Small intestine (tissue), 16 donors: ENCODE results near the gene SHISA2. TPM values are rescaled to one million over a fixed set of nuclear protein-coding genes. Genes with fewer than 3 reads are reported as not detected.
"Not testable (repeated sequence)": the region's sequence is repeated elsewhere in the genome, so short reads cannot be mapped to it uniquely, and the experiment has no call there.

Experiments used
- DNase-seq, 2 donors: peaks; one replicate each; pipeline versions ENCODE4 v3.0.0 to v3.0.0-alpha.2; 2013
- FAIRE-seq: peaks from 2 replicates; lab custom pipeline; 2012; peaks lifted over from hg19 to GRCh38; lab: Jason Lieb, UNC
- H3K27ac ChIP-seq, 3 donors: one replicate each; pipeline ENCODE4 v1.5.1; 2013; ENCODE audit warnings: low read length in 2 of 3, mild to moderate bottlenecking in 2 of 3, control low read depth in 1 of 3, inconsistent platforms in 1 of 3, low read depth in 1 of 3, moderate library complexity in 1 of 3
- H3K27me3 ChIP-seq, 3 donors: one replicate each; pipeline ENCODE4 v1.6.1; 2013; ENCODE audit warnings: low read length in 3 of 3, inconsistent platforms in 1 of 3; ENCODE audit not compliant: control insufficient read depth in 3 of 3, insufficient read depth in 3 of 3
- H3K36me3 ChIP-seq, 3 donors: one replicate each; pipeline ENCODE4 v1.6.1; 2013; ENCODE audit warnings: low read length in 3 of 3, inconsistent platforms in 1 of 3, low read depth in 1 of 3, mild to moderate bottlenecking in 1 of 3, moderate library complexity in 1 of 3; ENCODE audit not compliant: control insufficient read depth in 3 of 3, insufficient read depth in 2 of 3
- H3K4me1 ChIP-seq, 3 donors: one replicate each; pipeline ENCODE4 v1.6.1; 2013; ENCODE audit warnings: low read length in 2 of 3, inconsistent platforms in 1 of 3, low read depth in 1 of 3, mild to moderate bottlenecking in 1 of 3, moderate library complexity in 1 of 3; ENCODE audit not compliant: control insufficient read depth in 3 of 3, insufficient read depth in 2 of 3
- H3K4me3 ChIP-seq, 3 donors: one replicate each; pipeline ENCODE4 v1.5.1; 2013; ENCODE audit warnings: low read length in 3 of 3, control low read depth in 1 of 3, inconsistent platforms in 1 of 3, low read depth in 1 of 3, mild to moderate bottlenecking in 1 of 3, moderate library complexity in 1 of 3
- H3K9me3 ChIP-seq, 2 donors: one replicate each; pipeline ENCODE4 v1.6.1; 2013; ENCODE audit warnings: low read depth in 1 of 2, low read length in 1 of 2; ENCODE audit not compliant: control insufficient read depth in 2 of 2, insufficient read depth in 1 of 2
- WGBS, 3 donors: extraction: QIAGEN DNeasy Blood & Tissue Kit; methylation state at CpG; one replicate each; pipeline ENCODE4 v1.1.7; 2013; 5-methylcytosine and 5-hydroxymethylcytosine counted together
- long read RNA-seq, 10 donors: transcript quantifications; one replicate each; lab custom pipeline, GENCODE V29; 2026
- polyA plus RNA-seq, 4 donors: library from polyadenylated mRNA; stranded (reverse) in 3 of 4; unstranded in 1 of 4; fragments of 200-250 nt in 3 of 4; fragments of 120-200 nt in 1 of 4; gene quantifications; one replicate each; pipeline versions ENCODE4 v1.2.1 to v1.2.3, GENCODE V29; 2013
- donor health status: healthy with polysubstance abuse.
- donor health status: control.
- donor health status: control.
- donor health status: Bipolar disorder and iron deficiency.
- donor health status: healthy.

SHISA2 gene
- polyA plus RNA-seq = 1 to 10 TPM in 1 of 4 donors, under 1 TPM in 2, not detected in 1; 0.19 to 4.1 (median 0.27) TPM
- long read RNA-seq, donor 1, transcript SHISA2-201 (2 exons, 2,860 nt) = major isoform, 8 of 8 reads
- long read RNA-seq, donor 1, partial matches to known transcripts = 0 of 8 reads
- long read RNA-seq, donor 1, other reads (novel, unspliced or antisense) = 0 of 8 reads
- long read RNA-seq, donor 2, partial matches to known transcripts = 0 of 1 reads
- long read RNA-seq, donor 2, other reads (novel, unspliced or antisense) = 0 of 1 reads
- long read RNA-seq, donor 3, transcript SHISA2-201 (2 exons, 2,860 nt) = major isoform, 6 of 6 reads
- long read RNA-seq, donor 3, partial matches to known transcripts = 0 of 6 reads
- long read RNA-seq, donor 3, other reads (novel, unspliced or antisense) = 0 of 6 reads
- long read RNA-seq, donor 4 = 0 reads
- long read RNA-seq, donor 5, partial matches to known transcripts = 0 of 1 reads
- long read RNA-seq, donor 5, other reads (novel, unspliced or antisense) = 0 of 1 reads
- long read RNA-seq, donor 6, partial matches to known transcripts = 0 of 3 reads
- long read RNA-seq, donor 6, other reads (novel, unspliced or antisense) = 0 of 3 reads
- long read RNA-seq, donor 7 = 0 reads
- long read RNA-seq, donor 8 = 0 reads
- long read RNA-seq, donor 9, partial matches to known transcripts = 0 of 1 reads
- long read RNA-seq, donor 9, other reads (novel, unspliced or antisense) = 0 of 1 reads
- long read RNA-seq, donor 10 = 0 reads

- no peak for FAIRE-seq
- Histone ChIP-seq H3K27ac (no peak within 1 kb of the TSS), H3K36me3 (peaks cover 0 to under 1% (median 0%) of the 10 kb centered on the region in 3 donors), H3K4me3 (peak within 1 kb of the TSS; percentile 12 to 39 (median 35)), H3K4me1 (no peaks in the 10 kb centered on the region), H3K9me3 (no peaks in the 10 kb centered on the region), H3K27me3 (peaks cover 10 to 48% (median 22%) of the 10 kb centered on the region in 3 donors)
- DNase-seq = peak; percentile 6 to 71
- WGBS, 3 donors = 2 to 5% (median 2%) methylated on average over 44 to 71 of the region's 72 CpGs
Measured at GRCh38 chr13:26051657-26052311, at the start of gene SHISA2. Gene SHISA2 (minus strand): TSS chr13:26052016. CDS start chr13:26050975, 1,041 bp downstream.

- no peak for FAIRE-seq
Measured at GRCh38 chr13:26095846-26096610, 44.2 kb upstream of the SHISA2 start.

GRCh38 chr13:26095338-26095737, 43.5 kb upstream of the SHISA2 start:
- Histone ChIP-seq H3K36me3 (no peaks in the 10 kb centered on the region), H3K4me1 (no peaks in the 10 kb centered on the region), H3K9me3 (no peaks in the 10 kb centered on the region), H3K27ac (no peak overlapping the region), H3K4me3 (no peak overlapping the region), H3K27me3 (no peaks in the 10 kb centered on the region)
- 9 to 24% (median 12%) methylated on average over 1 of the region's 1 CpG for WGBS, 3 donors
- FAIRE-seq (no peak), DNase-seq (no peak)

More at GRCh38 chr13:26095846-26096610, 44.2 kb upstream of the SHISA2 start:
- DNase-seq = no peak
- Histone ChIP-seq H3K4me3 (no peak overlapping the region), H3K27ac (no peak overlapping the region), H3K27me3 (no peaks in the 10 kb centered on the region), H3K9me3 (no peaks in the 10 kb centered on the region), H3K4me1 (no peaks in the 10 kb centered on the region), H3K36me3 (no peaks in the 10 kb centered on the region)
- 63 to 72% (median 65%) methylated on average over 14 of the region's 14 CpGs for WGBS, 3 donors

GRCh38 chr13:26076821-26077220, 25.0 kb upstream of the SHISA2 start:
- not testable (repeated sequence) for H3K27me3 ChIP-seq, FAIRE-seq, H3K36me3 ChIP-seq, H3K9me3 ChIP-seq, H3K4me1 ChIP-seq, H3K27ac ChIP-seq, H3K4me3 ChIP-seq, DNase-seq
- 76 to 79% (median 77%) methylated on average over 5 of the region's 5 CpGs for WGBS, 3 donors

- H3K4me3 ChIP-seq = no peak overlapping the region
- WGBS, 3 donors = 54 to 63% (median 60%) methylated on average over 6 of the region's 6 CpGs
- no peak for FAIRE-seq
- H3K9me3 ChIP-seq = no peaks in the 10 kb centered on the region
- no peaks in the 10 kb centered on the region for H3K4me1 ChIP-seq
- no peak for DNase-seq
- H3K36me3 ChIP-seq = no peaks in the 10 kb centered on the region
- no peak overlapping the region for H3K27ac ChIP-seq
- H3K27me3 ChIP-seq = peaks cover 0 to 1% (median 0%) of the 10 kb centered on the region in 3 donors
Measured at GRCh38 chr13:26075498-26075897, 23.7 kb upstream of the SHISA2 start.

- H3K36me3 ChIP-seq = no peaks in the 10 kb centered on the region
- H3K4me3 ChIP-seq = no peak overlapping the region
- FAIRE-seq = no peak
- no peaks in the 10 kb centered on the region for H3K27me3 ChIP-seq
- no peak overlapping the region for H3K27ac ChIP-seq
- no peak for DNase-seq
- WGBS, 3 donors = 30 to 48% (median 43%) methylated on average over 16 of the region's 16 CpGs
- no peaks in the 10 kb centered on the region for H3K9me3 ChIP-seq
- no peaks in the 10 kb centered on the region for H3K4me1 ChIP-seq
Measured at GRCh38 chr13:26074706-26075105, 22.9 kb upstream of the SHISA2 start.

- not testable (repeated sequence) for H3K27ac ChIP-seq, H3K4me1 ChIP-seq, H3K36me3 ChIP-seq, DNase-seq, H3K27me3 ChIP-seq, H3K4me3 ChIP-seq, H3K9me3 ChIP-seq
- FAIRE-seq = peak; percentile 41
- WGBS, 3 donors = 7 to 17% (median 9%) methylated on average over 4 to 5 of the region's 7 CpGs
Measured at GRCh38 chr13:26072335-26072734, 20.5 kb upstream of the SHISA2 start.
